HEK293 (cell line): ENCODE results near the gene MYL9.

Experiments
- GLIS1 ChIP-seq: fragments of 450-650 bp; formaldehyde crosslinking; IDR thresholded peaks from 2 replicates; pipeline ENCODE4 v1.5.1; 2016; ENCODE audit warnings: missing biosample characterization, missing genetic modification characterization
- GLIS2 ChIP-seq: fragments of 450-650 bp; formaldehyde crosslinking; IDR thresholded peaks from 2 replicates; pipeline ENCODE4 v1.5.1; 2016; ENCODE audit warnings: missing biosample characterization, missing genetic modification characterization
- KLF9 ChIP-seq: fragments of 450-650 bp; formaldehyde crosslinking; IDR thresholded peaks from 2 replicates; pipeline ENCODE4 v1.5.1; 2016; ENCODE audit warnings: missing biosample characterization, missing genetic modification characterization, low read depth
- SP3 ChIP-seq: fragments of 450-650 bp; formaldehyde crosslinking; IDR thresholded peaks from 2 replicates; pipeline ENCODE4 v1.5.1; 2016; ENCODE audit warnings: missing biosample characterization, missing genetic modification characterization
- TCF7L2 ChIP-seq: IDR thresholded peaks from 2 replicates; pipeline ENCODE4 v1.6.1; 2011; ENCODE audit warnings: low read depth, mild to moderate bottlenecking, inconsistent platforms, low read length, moderate library complexity, borderline replicate concordance
- YY1 ChIP-seq: fragments of 450-650 bp; formaldehyde crosslinking; IDR thresholded peaks from 2 replicates; pipeline ENCODE4 v1.5.1; 2018; ENCODE audit warnings: missing biosample characterization, missing genetic modification characterization
- ZBTB1 ChIP-seq: fragments of 450-650 bp; formaldehyde crosslinking; IDR thresholded peaks from 2 replicates; pipeline ENCODE4 v1.5.1; 2016; ENCODE audit warnings: missing biosample characterization, missing genetic modification characterization
- ZBTB48 ChIP-seq: fragments of 450-650 bp; formaldehyde crosslinking; IDR thresholded peaks from 2 replicates; pipeline ENCODE4 v1.5.1; 2016; ENCODE audit warnings: missing biosample characterization, missing genetic modification characterization
- ZFHX2 ChIP-seq: fragments of 450-650 bp; formaldehyde crosslinking; conservative IDR thresholded peaks from 2 replicates; pipeline ENCODE4 v1.5.1; 2016; ENCODE audit warnings: missing biosample characterization, missing genetic modification characterization
- ZIC2 ChIP-seq: fragments of 450-650 bp; formaldehyde crosslinking; IDR thresholded peaks from 2 replicates; pipeline ENCODE4 v1.5.1; 2016; ENCODE audit warnings: missing biosample characterization, missing genetic modification characterization
- ZNF184 ChIP-seq: fragments of 450-650 bp; IDR thresholded peaks from 2 replicates; pipeline ENCODE4 v1.5.1; 2018; ENCODE audit warnings: missing biosample characterization, mild to moderate bottlenecking, missing genetic modification characterization
- ZNF19 ChIP-seq: fragments of 450-650 bp; formaldehyde crosslinking; IDR thresholded peaks from 2 replicates; pipeline ENCODE4; 2016; ENCODE audit warnings: missing biosample characterization, missing genetic modification characterization, low read depth
- ZNF391 ChIP-seq: fragments of 450-650 bp; formaldehyde crosslinking; IDR thresholded peaks from 2 replicates; pipeline ENCODE4 v1.5.1; 2016; ENCODE audit warnings: low read depth, missing biosample characterization, missing genetic modification characterization, borderline replicate concordance
- ZNF529 ChIP-seq: fragments of 450-650 bp; formaldehyde crosslinking; IDR thresholded peaks from 2 replicates; pipeline ENCODE4 v1.5.1; 2017; ENCODE audit warnings: missing genetic modification characterization, missing biosample characterization; ENCODE audit not compliant: insufficient replicate concordance
- ZNF555 ChIP-seq: fragments of 450-650 bp; formaldehyde crosslinking; conservative IDR thresholded peaks from 2 replicates; pipeline ENCODE4 v1.5.1; 2017; ENCODE audit warnings: missing biosample characterization, mild to moderate bottlenecking, missing genetic modification characterization, inconsistent platforms
- ZNF571 ChIP-seq: fragments of 450-650 bp; formaldehyde crosslinking; IDR thresholded peaks from 2 replicates; pipeline ENCODE4 v1.5.0; 2017; ENCODE audit warnings: missing biosample characterization, missing genetic modification characterization
- ZNF585B ChIP-seq: fragments of 450-650 bp; formaldehyde crosslinking; IDR thresholded peaks from 2 replicates; pipeline ENCODE4 v1.5.1; 2016; ENCODE audit warnings: missing biosample characterization, missing genetic modification characterization
- ZNF629 ChIP-seq: fragments of 450-650 bp; formaldehyde crosslinking; IDR thresholded peaks from 2 replicates; pipeline ENCODE4 v1.5.1; 2017; ENCODE audit warnings: missing biosample characterization, missing genetic modification characterization
- ZNF747 ChIP-seq: fragments of 450-650 bp; formaldehyde crosslinking; IDR thresholded peaks from 2 replicates; pipeline ENCODE4 v1.5.1; 2016; ENCODE audit warnings: missing biosample characterization, missing genetic modification characterization
- ZSCAN30 ChIP-seq: fragments of 450-650 bp; IDR thresholded peaks from 2 replicates; pipeline ENCODE4 v1.5.1; 2018; ENCODE audit warnings: missing biosample characterization, mild to moderate bottlenecking, missing genetic modification characterization, moderate library complexity
- TF ChIP-seq, protein P1 (sequence below): fragments of 450-650 bp; formaldehyde crosslinking; IDR thresholded peaks from 2 replicates; pipeline ENCODE4 v1.5.1; 2017; ENCODE audit warnings: missing biosample characterization, missing genetic modification characterization
- TF ChIP-seq, protein P2 (sequence below): fragments of 450-650 bp; formaldehyde crosslinking; IDR thresholded peaks from 2 replicates; pipeline ENCODE4 v1.5.1; 2016; ENCODE audit warnings: missing biosample characterization, missing genetic modification characterization
- TF ChIP-seq, protein P3 (sequence below): fragments of 450-650 bp; formaldehyde crosslinking; IDR thresholded peaks from 2 replicates; pipeline ENCODE4 v1.5.1; 2017; ENCODE audit warnings: missing biosample characterization, mild to moderate bottlenecking, missing genetic modification characterization, moderate library complexity
- TF ChIP-seq, protein P4 (sequence below): fragments of 450-650 bp; formaldehyde crosslinking; IDR thresholded peaks from 2 replicates; pipeline ENCODE4 v1.5.1; 2016; ENCODE audit warnings: missing biosample characterization, missing genetic modification characterization
- TF ChIP-seq, protein P5 (sequence below): fragments of 450-650 bp; formaldehyde crosslinking; IDR thresholded peaks from 2 replicates; pipeline ENCODE4 v1.5.1; 2016; ENCODE audit warnings: missing biosample characterization, missing genetic modification characterization
- TF ChIP-seq, protein P6 (sequence below): fragments of 450-650 bp; formaldehyde crosslinking; IDR thresholded peaks from 2 replicates; pipeline ENCODE4; 2016; ENCODE audit warnings: missing biosample characterization, missing genetic modification characterization
- TF ChIP-seq, protein P7 (sequence below): fragments of 450-650 bp; formaldehyde crosslinking; IDR thresholded peaks from 2 replicates; pipeline ENCODE4 v1.5.1; 2016; ENCODE audit warnings: missing biosample characterization, missing genetic modification characterization, borderline replicate concordance

MYL9 gene

DNA sequence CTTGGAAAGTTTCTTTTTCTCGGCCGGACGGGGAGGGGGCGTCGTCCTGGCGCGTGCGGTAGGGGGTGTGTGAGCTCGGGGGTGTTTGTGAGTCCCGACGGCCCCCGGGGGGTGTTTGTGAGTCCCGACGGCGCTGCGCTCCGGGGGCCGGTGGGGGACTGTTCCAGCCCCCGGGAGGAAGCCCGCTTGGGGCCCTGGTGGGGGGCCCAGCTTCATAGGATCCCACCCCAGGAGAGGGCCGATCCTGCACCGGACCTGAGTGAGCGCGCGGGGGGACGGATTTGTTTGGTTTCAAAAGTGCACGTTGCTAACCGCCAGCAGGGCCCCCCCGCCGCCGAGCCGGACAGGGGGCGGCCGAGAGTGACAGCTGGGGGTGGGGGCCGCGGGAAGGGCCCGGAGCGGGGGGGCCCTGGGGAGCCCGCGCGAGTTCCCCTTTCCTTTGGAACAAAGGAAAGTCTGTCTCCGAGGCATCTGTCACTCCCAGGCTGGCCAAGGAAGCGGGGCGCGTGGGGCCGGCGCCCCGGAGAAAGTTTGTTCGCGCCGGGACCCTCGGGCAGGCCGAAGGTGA is 32.6 kb downstream of the MYL9 start (continued):
- TF ChIP-seq, protein P1, sequence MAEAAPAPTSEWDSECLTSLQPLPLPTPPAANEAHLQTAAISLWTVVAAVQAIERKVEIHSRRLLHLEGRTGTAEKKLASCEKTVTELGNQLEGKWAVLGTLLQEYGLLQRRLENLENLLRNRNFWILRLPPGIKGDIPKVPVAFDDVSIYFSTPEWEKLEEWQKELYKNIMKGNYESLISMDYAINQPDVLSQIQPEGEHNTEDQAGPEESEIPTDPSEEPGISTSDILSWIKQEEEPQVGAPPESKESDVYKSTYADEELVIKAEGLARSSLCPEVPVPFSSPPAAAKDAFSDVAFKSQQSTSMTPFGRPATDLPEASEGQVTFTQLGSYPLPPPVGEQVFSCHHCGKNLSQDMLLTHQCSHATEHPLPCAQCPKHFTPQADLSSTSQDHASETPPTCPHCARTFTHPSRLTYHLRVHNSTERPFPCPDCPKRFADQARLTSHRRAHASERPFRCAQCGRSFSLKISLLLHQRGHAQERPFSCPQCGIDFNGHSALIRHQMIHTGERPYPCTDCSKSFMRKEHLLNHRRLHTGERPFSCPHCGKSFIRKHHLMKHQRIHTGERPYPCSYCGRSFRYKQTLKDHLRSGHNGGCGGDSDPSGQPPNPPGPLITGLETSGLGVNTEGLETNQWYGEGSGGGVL (tag by site-specific recombination), result peak; percentile 84
- TF ChIP-seq ZFHX2 (tag by site-specific recombination), result peak; percentile 47
- TF ChIP-seq ZNF529 (tag by site-specific recombination), result no peak
- peak; percentile 80 for TF ChIP-seq KLF9
- TF ChIP-seq, protein P2, sequence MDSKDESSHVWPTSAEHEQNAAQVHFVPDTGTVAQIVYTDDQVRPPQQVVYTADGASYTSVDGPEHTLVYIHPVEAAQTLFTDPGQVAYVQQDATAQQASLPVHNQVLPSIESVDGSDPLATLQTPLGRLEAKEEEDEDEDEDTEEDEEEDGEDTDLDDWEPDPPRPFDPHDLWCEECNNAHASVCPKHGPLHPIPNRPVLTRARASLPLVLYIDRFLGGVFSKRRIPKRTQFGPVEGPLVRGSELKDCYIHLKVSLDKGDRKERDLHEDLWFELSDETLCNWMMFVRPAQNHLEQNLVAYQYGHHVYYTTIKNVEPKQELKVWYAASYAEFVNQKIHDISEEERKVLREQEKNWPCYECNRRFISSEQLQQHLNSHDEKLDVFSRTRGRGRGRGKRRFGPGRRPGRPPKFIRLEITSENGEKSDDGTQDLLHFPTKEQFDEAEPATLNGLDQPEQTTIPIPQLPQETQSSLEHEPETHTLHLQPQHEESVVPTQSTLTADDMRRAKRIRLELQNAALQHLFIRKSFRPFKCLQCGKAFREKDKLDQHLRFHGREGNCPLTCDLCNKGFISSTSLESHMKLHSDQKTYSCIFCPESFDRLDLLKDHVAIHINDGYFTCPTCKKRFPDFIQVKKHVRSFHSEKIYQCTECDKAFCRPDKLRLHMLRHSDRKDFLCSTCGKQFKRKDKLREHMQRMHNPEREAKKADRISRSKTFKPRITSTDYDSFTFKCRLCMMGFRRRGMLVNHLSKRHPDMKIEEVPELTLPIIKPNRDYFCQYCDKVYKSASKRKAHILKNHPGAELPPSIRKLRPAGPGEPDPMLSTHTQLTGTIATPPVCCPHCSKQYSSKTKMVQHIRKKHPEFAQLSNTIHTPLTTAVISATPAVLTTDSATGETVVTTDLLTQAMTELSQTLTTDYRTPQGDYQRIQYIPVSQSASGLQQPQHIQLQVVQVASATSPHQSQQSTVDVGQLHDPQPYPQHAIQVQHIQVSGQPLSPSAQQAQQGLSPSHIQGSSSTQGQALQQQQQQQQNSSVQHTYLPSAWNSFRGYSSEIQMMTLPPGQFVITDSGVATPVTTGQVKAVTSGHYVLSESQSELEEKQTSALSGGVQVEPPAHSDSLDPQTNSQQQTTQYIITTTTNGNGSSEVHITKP, result no peak
- TF ChIP-seq ZBTB48 (tag by site-specific recombination), result no peak
- TF ChIP-seq, protein P3, sequence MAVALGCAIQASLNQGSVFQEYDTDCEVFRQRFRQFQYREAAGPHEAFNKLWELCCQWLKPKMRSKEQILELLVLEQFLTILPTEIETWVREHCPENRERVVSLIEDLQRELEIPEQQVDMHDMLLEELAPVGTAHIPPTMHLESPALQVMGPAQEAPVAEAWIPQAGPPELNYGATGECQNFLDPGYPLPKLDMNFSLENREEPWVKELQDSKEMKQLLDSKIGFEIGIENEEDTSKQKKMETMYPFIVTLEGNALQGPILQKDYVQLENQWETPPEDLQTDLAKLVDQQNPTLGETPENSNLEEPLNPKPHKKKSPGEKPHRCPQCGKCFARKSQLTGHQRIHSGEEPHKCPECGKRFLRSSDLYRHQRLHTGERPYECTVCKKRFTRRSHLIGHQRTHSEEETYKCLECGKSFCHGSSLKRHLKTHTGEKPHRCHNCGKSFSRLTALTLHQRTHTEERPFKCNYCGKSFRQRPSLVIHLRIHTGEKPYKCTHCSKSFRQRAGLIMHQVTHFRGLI (tag by site-specific recombination), result no peak
- no peak for TF ChIP-seq ZNF19 (tag by site-specific recombination)
- no peak for TF ChIP-seq ZBTB1 (tag by site-specific recombination)
- TF ChIP-seq GLIS2 (tag by site-specific recombination), result peak; percentile 98
- TF ChIP-seq ZNF391 (tag by site-specific recombination), result no peak
- TF ChIP-seq ZNF585B (tag by site-specific recombination), result peak; percentile 9; the same call in 1 of the 2 replicates
- TF ChIP-seq GLIS1 (tag by site-specific recombination), result peak; percentile 100
- no peak for TF ChIP-seq ZNF571 (tag by site-specific recombination)
- no peak for TF ChIP-seq TCF7L2
- TF ChIP-seq, protein P4, sequence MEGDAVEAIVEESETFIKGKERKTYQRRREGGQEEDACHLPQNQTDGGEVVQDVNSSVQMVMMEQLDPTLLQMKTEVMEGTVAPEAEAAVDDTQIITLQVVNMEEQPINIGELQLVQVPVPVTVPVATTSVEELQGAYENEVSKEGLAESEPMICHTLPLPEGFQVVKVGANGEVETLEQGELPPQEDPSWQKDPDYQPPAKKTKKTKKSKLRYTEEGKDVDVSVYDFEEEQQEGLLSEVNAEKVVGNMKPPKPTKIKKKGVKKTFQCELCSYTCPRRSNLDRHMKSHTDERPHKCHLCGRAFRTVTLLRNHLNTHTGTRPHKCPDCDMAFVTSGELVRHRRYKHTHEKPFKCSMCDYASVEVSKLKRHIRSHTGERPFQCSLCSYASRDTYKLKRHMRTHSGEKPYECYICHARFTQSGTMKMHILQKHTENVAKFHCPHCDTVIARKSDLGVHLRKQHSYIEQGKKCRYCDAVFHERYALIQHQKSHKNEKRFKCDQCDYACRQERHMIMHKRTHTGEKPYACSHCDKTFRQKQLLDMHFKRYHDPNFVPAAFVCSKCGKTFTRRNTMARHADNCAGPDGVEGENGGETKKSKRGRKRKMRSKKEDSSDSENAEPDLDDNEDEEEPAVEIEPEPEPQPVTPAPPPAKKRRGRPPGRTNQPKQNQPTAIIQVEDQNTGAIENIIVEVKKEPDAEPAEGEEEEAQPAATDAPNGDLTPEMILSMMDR (tag by site-specific recombination), result peak; percentile 51; the same call in 1 of the 2 replicates
- TF ChIP-seq YY1 (tag by site-specific recombination), result 0 out of 2 replicates have a peak, but pooled peaks have one; percentile 17
- no peak; the same call in 1 of the 2 replicates for TF ChIP-seq SP3
- TF ChIP-seq, protein P5, sequence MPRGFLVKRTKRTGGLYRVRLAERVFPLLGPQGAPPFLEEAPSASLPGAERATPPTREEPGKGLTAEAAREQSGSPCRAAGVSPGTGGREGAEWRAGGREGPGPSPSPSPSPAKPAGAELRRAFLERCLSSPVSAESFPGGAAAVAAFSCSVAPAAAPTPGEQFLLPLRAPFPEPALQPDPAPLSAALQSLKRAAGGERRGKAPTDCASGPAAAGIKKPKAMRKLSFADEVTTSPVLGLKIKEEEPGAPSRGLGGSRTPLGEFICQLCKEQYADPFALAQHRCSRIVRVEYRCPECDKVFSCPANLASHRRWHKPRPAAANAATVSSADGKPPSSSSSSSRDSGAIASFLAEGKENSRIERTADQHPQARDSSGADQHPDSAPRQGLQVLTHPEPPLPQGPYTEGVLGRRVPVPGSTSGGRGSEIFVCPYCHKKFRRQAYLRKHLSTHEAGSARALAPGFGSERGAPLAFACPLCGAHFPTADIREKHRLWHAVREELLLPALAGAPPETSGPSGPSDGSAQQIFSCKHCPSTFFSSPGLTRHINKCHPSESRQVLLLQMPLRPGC (tag by site-specific recombination), result no peak
- TF ChIP-seq, protein P6, sequence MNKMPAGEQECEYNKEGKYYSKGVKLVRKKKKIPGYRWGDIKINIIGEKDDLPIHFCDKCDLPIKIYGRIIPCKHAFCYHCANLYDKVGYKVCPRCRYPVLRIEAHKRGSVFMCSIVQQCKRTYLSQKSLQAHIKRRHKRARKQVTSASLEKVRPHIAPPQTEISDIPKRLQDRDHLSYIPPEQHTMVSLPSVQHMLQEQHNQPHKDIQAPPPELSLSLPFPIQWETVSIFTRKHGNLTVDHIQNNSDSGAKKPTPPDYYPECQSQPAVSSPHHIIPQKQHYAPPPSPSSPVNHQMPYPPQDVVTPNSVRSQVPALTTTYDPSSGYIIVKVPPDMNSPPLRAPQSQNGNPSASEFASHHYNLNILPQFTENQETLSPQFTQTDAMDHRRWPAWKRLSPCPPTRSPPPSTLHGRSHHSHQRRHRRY (tag by site-specific recombination), result no peak
- TF ChIP-seq ZNF629, result no peak
- TF ChIP-seq ZNF555 (tag by site-specific recombination), result no peak
- no peak for TF ChIP-seq ZSCAN30 (tag by site-specific recombination)
- TF ChIP-seq ZNF747 (tag by site-specific recombination), result no peak
- peak; percentile 97 for TF ChIP-seq ZIC2
- no peak for TF ChIP-seq ZNF184 (tag by site-specific recombination)
- TF ChIP-seq, protein P7, sequence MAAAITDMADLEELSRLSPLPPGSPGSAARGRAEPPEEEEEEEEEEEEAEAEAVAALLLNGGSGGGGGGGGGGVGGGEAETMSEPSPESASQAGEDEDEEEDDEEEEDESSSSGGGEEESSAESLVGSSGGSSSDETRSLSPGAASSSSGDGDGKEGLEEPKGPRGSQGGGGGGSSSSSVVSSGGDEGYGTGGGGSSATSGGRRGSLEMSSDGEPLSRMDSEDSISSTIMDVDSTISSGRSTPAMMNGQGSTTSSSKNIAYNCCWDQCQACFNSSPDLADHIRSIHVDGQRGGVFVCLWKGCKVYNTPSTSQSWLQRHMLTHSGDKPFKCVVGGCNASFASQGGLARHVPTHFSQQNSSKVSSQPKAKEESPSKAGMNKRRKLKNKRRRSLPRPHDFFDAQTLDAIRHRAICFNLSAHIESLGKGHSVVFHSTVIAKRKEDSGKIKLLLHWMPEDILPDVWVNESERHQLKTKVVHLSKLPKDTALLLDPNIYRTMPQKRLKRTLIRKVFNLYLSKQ, result no peak
